Hepatocyte (in vitro differentiated cells): Measurements from ENCODE around the gene CALML5. TPM values are rescaled to one million over a fixed set of nuclear protein-coding genes. Genes with fewer than 3 reads are reported as not detected.

ENCODE experiments used
- DNase-seq: peaks from one replicate; pipeline ENCODE4 v3.0.0-alpha.2; 2016; ENCODE audit warnings: low spot score
- H2AFZ ChIP-seq: fragments of 200-600 bp; sonication (generic); 2 replicates; pipeline ENCODE4 v1.6.0; 2016; ENCODE audit warnings: antibody characterized with exemption, mild to moderate bottlenecking
- H3K27ac ChIP-seq: fragments of 200-600 bp; sonication (generic); 2 replicates; pipeline ENCODE4 v1.5.1; 2016; ENCODE audit warnings: mild to moderate bottlenecking
- H3K27me3 ChIP-seq: fragments of 200-600 bp; sonication (generic); 2 replicates; pipeline ENCODE4 v1.6.1; 2016
- H3K36me3 ChIP-seq: fragments of 200-600 bp; sonication (generic); replicated peaks from 2 replicates; pipeline ENCODE4 v1.5.1; 2016; ENCODE audit warnings: low read depth; ENCODE audit not compliant: insufficient read depth
- H3K4me1 ChIP-seq: fragments of 200-600 bp; sonication (generic); 2 replicates; pipeline ENCODE4 v1.5.1; 2016; ENCODE audit warnings: mild to moderate bottlenecking, moderate library complexity; ENCODE audit not compliant: insufficient read depth
- H3K4me2 ChIP-seq: fragments of 200-600 bp; sonication (generic); 2 replicates; pipeline ENCODE4 v1.6.0; 2016
- H3K4me3 ChIP-seq: fragments of 200-600 bp; sonication (generic); 2 replicates; pipeline ENCODE4 v1.5.1; 2016; ENCODE audit warnings: mild to moderate bottlenecking
- H3K79me2 ChIP-seq: fragments of 200-600 bp; sonication (generic); 2 replicates; pipeline ENCODE4 v1.6.0; 2017; ENCODE audit warnings: mild to moderate bottlenecking
- H3K9me2 ChIP-seq: fragments of 200-600 bp; sonication (generic); replicated peaks from 2 replicates; pipeline ENCODE4 v1.6.0; 2017; ENCODE audit warnings: mild to moderate bottlenecking; ENCODE audit not compliant: insufficient read depth
- H3K9me3 ChIP-seq: fragments of 200-600 bp; sonication (generic); 2 replicates; pipeline ENCODE4 v1.5.1; 2016; ENCODE audit warnings: low read depth, mild to moderate bottlenecking
- H4K20me1 ChIP-seq: fragments of 200-600 bp; sonication (generic); 2 replicates; pipeline ENCODE4 v1.6.0; 2016; ENCODE audit warnings: mild to moderate bottlenecking; ENCODE audit not compliant: insufficient read depth, poor library complexity, severe bottlenecking
- EZH2 ChIP-seq: fragments of 200-600 bp; sonication (generic); IDR thresholded peaks from 2 replicates; pipeline ENCODE4 v1.6.1; 2016; ENCODE audit warnings: antibody characterized with exemption, mild to moderate bottlenecking, borderline replicate concordance
- EZH2phosphoT487 ChIP-seq: fragments of 200-600 bp; sonication (generic); IDR thresholded peaks from one replicate; pipeline ENCODE4 v1.6.1; 2018; ENCODE audit warnings: antibody characterized with exemption, mild to moderate bottlenecking, low read depth, moderate library complexity; ENCODE audit not compliant: unreplicated experiment, severe bottlenecking
- WGBS: methylation state at CpG from one replicate; pipeline ENCODE4 v1.1.6; 2016; ENCODE audit warnings: low lambda C conversion rate; ENCODE audit errors: missing lambda C conversion rate; 5-methylcytosine and 5-hydroxymethylcytosine counted together
- polyA plus RNA-seq: library from polyadenylated mRNA; unstranded; fragments of >200 nt; fragmentation: Nextera tagmentation; extraction: Ambion mirVana; gene quantifications from 2 replicates; pipeline ENCODE4 v1.2.1, GENCODE V29; 2016
- total RNA-seq: library from RNA; depleted of rRNA; stranded (reverse); fragments of >200 nt; gene quantifications from 2 replicates; pipeline ENCODE4 v1.2.3, GENCODE V29; 2014
- TF ChIP-seq, protein P1 (sequence below): fragments of 200-600 bp; sonication (generic); IDR thresholded peaks from 2 replicates; pipeline ENCODE4 v1.5.1; 2016; ENCODE audit warnings: antibody characterized with exemption, mild to moderate bottlenecking; ENCODE audit not compliant: poor library complexity

CALML5 gene
- total and polyA plus RNA-seq, 2 experiments from 2014 or later = not detected

DNA sequence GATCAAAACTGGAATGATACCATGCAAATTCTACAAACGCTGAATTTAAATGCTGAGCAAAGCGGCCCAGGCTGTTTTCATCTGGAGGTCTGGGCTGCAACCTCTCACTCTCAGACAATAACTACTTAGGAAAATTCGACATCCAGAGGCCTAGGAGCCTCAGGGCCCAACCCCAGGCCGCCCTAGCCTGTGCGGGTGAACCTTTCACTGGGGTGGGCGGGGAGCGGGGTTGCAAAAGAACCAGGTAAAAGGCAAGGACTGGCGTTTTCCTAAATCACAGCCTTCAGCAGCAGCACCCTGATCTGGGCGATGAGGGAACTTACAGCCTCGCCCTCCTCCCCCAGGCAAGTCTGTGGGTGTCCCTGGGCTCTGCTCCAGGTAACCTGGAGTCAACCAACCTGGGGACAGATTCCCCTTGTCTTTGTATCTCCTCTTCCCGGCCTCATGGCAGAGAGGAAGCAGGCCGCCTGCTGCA lies 33.4 kb downstream of the CALML5 start:
- Histone ChIP-seq H3K4me2 (peak overlapping the region; percentile 63), H3K4me3 (no peak overlapping the region), H3K4me1 (peaks cover 57% of the 10 kb centered on the region), H4K20me1 (no peaks in the 10 kb centered on the region), H3K9me2 (no peaks in the 10 kb centered on the region), H3K36me3 (no peaks in the 10 kb centered on the region), H2AFZ (no peak overlapping the region), H3K27me3 (no peaks in the 10 kb centered on the region), H3K79me2 (no peaks in the 10 kb centered on the region), H3K9me3 (no peaks in the 10 kb centered on the region), H3K27ac (peak overlapping the region; percentile 94)
- 27% methylated on average over 12 of the region's 12 CpGs for WGBS
- no peak for DNase-seq
- TF ChIP-seq, protein P1, sequence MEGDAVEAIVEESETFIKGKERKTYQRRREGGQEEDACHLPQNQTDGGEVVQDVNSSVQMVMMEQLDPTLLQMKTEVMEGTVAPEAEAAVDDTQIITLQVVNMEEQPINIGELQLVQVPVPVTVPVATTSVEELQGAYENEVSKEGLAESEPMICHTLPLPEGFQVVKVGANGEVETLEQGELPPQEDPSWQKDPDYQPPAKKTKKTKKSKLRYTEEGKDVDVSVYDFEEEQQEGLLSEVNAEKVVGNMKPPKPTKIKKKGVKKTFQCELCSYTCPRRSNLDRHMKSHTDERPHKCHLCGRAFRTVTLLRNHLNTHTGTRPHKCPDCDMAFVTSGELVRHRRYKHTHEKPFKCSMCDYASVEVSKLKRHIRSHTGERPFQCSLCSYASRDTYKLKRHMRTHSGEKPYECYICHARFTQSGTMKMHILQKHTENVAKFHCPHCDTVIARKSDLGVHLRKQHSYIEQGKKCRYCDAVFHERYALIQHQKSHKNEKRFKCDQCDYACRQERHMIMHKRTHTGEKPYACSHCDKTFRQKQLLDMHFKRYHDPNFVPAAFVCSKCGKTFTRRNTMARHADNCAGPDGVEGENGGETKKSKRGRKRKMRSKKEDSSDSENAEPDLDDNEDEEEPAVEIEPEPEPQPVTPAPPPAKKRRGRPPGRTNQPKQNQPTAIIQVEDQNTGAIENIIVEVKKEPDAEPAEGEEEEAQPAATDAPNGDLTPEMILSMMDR = no peak
- no peak for TF ChIP-seq EZH2
- no peak for TF ChIP-seq EZH2phosphoT487

DNA sequence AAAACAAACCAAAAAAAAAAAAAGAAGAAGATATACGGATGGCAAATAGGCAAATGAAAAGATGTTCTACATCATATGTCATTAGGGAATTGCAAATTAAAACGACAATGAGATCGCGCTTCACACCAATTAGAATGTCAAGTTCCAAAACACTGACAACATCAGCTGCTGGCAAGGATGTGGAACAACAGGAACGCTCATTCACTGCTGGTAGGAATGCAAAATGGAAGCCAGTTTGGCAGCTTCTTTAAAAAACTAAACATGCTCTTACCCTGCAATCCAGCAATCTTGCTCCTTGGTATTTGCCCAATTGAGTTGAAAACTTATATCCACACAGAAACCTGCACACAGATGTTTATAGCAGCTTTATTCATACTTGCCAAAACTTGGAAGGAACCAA lies 34.8 kb downstream of the CALML5 start:
- Histone ChIP-seq H3K9me2 (no peaks in the 10 kb centered on the region), H4K20me1 (no peaks in the 10 kb centered on the region), H3K36me3 (no peaks in the 10 kb centered on the region), H3K4me3 (no peak overlapping the region), H3K4me2 (no peak overlapping the region), H3K9me3 (no peaks in the 10 kb centered on the region), H3K27ac (peak overlapping the region; percentile 94), H3K79me2 (no peaks in the 10 kb centered on the region), H3K4me1 (peaks cover 61% of the 10 kb centered on the region), H2AFZ (no peak overlapping the region), H3K27me3 (no peaks in the 10 kb centered on the region)
- TF ChIP-seq EZH2phosphoT487 = no peak
- 72% methylated on average over 5 of the region's 5 CpGs for WGBS
- DNase-seq = no peak

DNA sequence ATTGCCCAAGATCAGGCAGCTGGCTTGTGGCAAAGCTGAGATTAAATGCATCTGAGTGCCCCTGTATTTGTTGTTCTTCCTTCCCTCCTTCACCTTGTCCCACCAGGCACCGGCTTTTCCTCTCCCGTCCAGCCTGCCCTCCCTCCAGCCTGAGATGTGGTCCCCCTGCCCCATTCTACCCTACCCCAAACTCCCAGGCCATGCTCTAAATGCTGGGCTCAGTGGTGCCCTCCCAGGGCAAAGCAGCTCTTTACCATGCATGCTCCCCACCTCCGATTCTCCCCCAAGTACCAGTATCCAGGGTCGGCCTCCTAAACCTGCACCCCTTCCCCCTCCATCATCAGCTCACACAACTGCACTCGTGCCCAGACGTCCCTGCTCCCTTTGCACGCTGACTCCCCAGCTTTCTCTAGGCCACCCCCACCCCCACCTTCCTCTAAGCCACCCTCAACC lies 36.5 kb downstream of the CALML5 start:
- no peaks in the 10 kb centered on the region for H4K20me1 ChIP-seq
- H2AFZ ChIP-seq = no peak overlapping the region
- no peak overlapping the region for H3K4me3 ChIP-seq
- no peaks in the 10 kb centered on the region for H3K27me3 ChIP-seq
- H3K9me2 ChIP-seq = no peaks in the 10 kb centered on the region
- no peak overlapping the region for H3K4me2 ChIP-seq
- no peaks in the 10 kb centered on the region for H3K9me3 ChIP-seq
- H3K79me2 ChIP-seq = no peaks in the 10 kb centered on the region
- TF ChIP-seq, protein P1 = no peak
- no peak for TF ChIP-seq EZH2
- H3K27ac ChIP-seq = peak overlapping the region; percentile 72
- peaks cover 49% of the 10 kb centered on the region for H3K4me1 ChIP-seq
- DNase-seq = no peak
- H3K36me3 ChIP-seq = no peaks in the 10 kb centered on the region
- WGBS = 91% methylated on average over 4 of the region's 7 CpGs

DNA sequence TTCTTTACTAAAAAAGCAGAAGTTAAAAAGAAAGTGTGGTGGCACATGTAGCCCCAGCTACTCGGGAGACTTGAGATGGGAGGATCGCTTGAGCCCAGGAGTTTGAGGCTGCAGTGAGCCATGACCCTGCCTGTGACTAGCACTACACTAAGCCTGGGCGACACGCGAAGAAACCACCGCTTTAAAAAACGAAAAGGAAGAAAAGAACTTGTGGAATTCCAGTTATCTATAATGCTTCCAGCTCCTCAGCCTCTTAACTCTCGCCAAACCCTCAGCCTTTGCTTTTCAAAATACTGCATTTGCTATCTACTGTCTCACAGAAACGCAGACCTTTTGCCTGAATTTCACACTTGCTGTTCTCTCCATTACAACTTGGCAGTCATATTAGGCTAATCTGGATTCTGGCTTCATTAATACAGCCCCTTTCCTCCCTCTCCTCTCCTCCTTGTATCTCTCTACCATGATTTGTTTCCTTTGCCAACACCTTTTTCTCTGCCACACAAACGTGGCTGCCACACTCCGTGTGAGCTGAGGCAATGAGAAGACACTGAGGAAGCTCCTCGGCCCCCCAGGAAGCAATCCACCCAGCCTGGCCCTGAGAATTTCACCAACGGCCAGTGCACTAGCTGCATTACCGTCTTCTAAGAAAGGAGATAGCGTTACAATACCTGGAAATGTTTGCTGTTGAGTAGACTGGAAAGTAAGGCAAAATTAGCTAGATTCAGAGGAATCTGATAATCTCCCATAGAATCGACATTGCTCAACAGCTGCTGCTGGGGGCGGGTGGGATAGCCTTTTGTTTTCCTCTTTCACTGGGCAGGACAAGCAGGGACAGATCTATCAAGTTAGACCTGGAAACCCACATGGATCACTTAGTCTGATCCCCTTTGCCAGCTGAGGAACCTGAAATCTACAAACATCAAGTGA lies 37.2 kb downstream of the CALML5 start:
- H3K4me3 ChIP-seq = no peak overlapping the region
- H3K9me2 ChIP-seq = no peaks in the 10 kb centered on the region
- H3K27ac ChIP-seq = peak overlapping the region; percentile 72
- H3K9me3 ChIP-seq = no peaks in the 10 kb centered on the region
- H3K4me2 ChIP-seq = peak overlapping the region; percentile 39
- no peak overlapping the region for H2AFZ ChIP-seq
- no peaks in the 10 kb centered on the region for H3K27me3 ChIP-seq
- TF ChIP-seq EZH2phosphoT487 = no peak
- no peak for TF ChIP-seq EZH2
- TF ChIP-seq, protein P1 = no peak
- no peak for DNase-seq
- H3K79me2 ChIP-seq = no peaks in the 10 kb centered on the region
- 39% methylated on average over 17 of the region's 17 CpGs for WGBS
- H4K20me1 ChIP-seq = no peaks in the 10 kb centered on the region
- H3K36me3 ChIP-seq = no peaks in the 10 kb centered on the region
- peaks cover 43% of the 10 kb centered on the region for H3K4me1 ChIP-seq
